HG03064 (cell line): Measurements from ENCODE around the gene EHBP1L1.

ENCODE experiments used
- ATAC-seq: cut with Tn5 transposase; IDR thresholded peaks from one replicate; pipeline ENCODE4 v1.9.1; 2021; ENCODE audit warnings: low read depth; ENCODE audit not compliant: unreplicated experiment

The EHBP1L1 gene

GRCh38 chr11:65575568-65576231 lies at the start of gene EHBP1L1:
Gene EHBP1L1 (plus strand): TSS chr11:65576053. CDS start chr11:65576303, 250 bp downstream.
- no peak for ATAC-seq

- ATAC-seq, result no peak
These were observed 49.1 kb upstream of the EHBP1L1 start for GRCh38 chr11:65526744-65527143.

GRCh38 chr11:65528819-65529350 lies 47.0 kb upstream of the EHBP1L1 start:
- no peak for ATAC-seq

GRCh38 chr11:65529475-65530156 lies 46.2 kb upstream of the EHBP1L1 start:
- no peak for ATAC-seq

GRCh38 chr11:65530157-65530496 lies 45.7 kb upstream of the EHBP1L1 start:
- no peak for ATAC-seq

GRCh38 chr11:65532388-65533064 lies 43.3 kb upstream of the EHBP1L1 start:
- no peak for ATAC-seq

GRCh38 chr11:65535102-65535501 lies 40.8 kb upstream of the EHBP1L1 start:
- ATAC-seq, result no peak

GRCh38 chr11:65536412-65537295 lies 39.2 kb upstream of the EHBP1L1 start:
- no peak for ATAC-seq

- ATAC-seq, result no peak
These were observed 38.6 kb upstream of the EHBP1L1 start for GRCh38 chr11:65537296-65537597.

GRCh38 chr11:65537620-65538231 lies 38.1 kb upstream of the EHBP1L1 start:
- no peak for ATAC-seq

- no peak for ATAC-seq
These were observed 37.5 kb upstream of the EHBP1L1 start for GRCh38 chr11:65538232-65538914.

- ATAC-seq, result no peak
These were observed 36.7 kb upstream of the EHBP1L1 start for GRCh38 chr11:65538915-65539743.

GRCh38 chr11:65539744-65540289 lies 36.0 kb upstream of the EHBP1L1 start:
- ATAC-seq, result peak; percentile 48

- peak; percentile 56 for ATAC-seq
These were observed 35.4 kb upstream of the EHBP1L1 start for GRCh38 chr11:65540290-65541092.

GRCh38 chr11:65541093-65541982 lies 34.5 kb upstream of the EHBP1L1 start:
- no peak for ATAC-seq

- no peak for ATAC-seq
These were observed 33.0 kb upstream of the EHBP1L1 start for GRCh38 chr11:65542738-65543390.
